Neural cell (in vitro differentiated cells): ENCODE results near the gene BIVM.

Experiments
- CTCF ChIP-seq: fragments of 450-650 bp; IDR thresholded peaks from 2 replicates; pipeline ENCODE4 v1.5.1; 2014; ENCODE audit warnings: antibody characterized with exemption, mild to moderate bottlenecking, moderate library complexity; ENCODE audit not compliant: poor library complexity, severe bottlenecking
- EP300 ChIP-seq: fragments of 450-650 bp; conservative IDR thresholded peaks from 2 replicates; pipeline ENCODE4 v1.6.1; 2014; ENCODE audit warnings: antibody characterized with exemption, mild to moderate bottlenecking, moderate library complexity; ENCODE audit not compliant: poor library complexity, severe bottlenecking
- EZH2 ChIP-seq: fragments of 200-600, 300-800 bp; shearing (Covaris generic), sonication (generic); IDR thresholded peaks from 2 replicates; pipeline ENCODE4 v1.6.1; 2014; ENCODE audit warnings: antibody characterized with exemption, low read length, borderline replicate concordance, mild to moderate bottlenecking; ENCODE audit not compliant: insufficient read depth, poor library complexity, severe bottlenecking
- MXI1 ChIP-seq: fragments of 450-650 bp; conservative IDR thresholded peaks from 2 replicates; pipeline ENCODE4 v1.6.1; 2014; ENCODE audit warnings: antibody characterized with exemption, mild to moderate bottlenecking; ENCODE audit not compliant: poor library complexity, severe bottlenecking
- POLR2AphosphoS5 ChIP-seq: IDR thresholded peaks from 2 replicates; pipeline ENCODE4 v1.6.1; 2012
- RAD21 ChIP-seq: fragments of 450-650 bp; conservative IDR thresholded peaks from 2 replicates; pipeline ENCODE4 v1.6.1; 2014; ENCODE audit warnings: antibody characterized with exemption, mild to moderate bottlenecking, moderate library complexity
- REST ChIP-seq: IDR thresholded peaks from 2 replicates; pipeline ENCODE4 v1.6.1; 2012; ENCODE audit warnings: borderline replicate concordance
- SMC3 ChIP-seq: fragments of 450-650 bp; conservative IDR thresholded peaks from 2 replicates; pipeline ENCODE4 v1.6.1; 2014; ENCODE audit warnings: antibody characterized with exemption, mild to moderate bottlenecking, moderate library complexity; ENCODE audit not compliant: poor library complexity
- TAF1 ChIP-seq: IDR thresholded peaks from 2 replicates; pipeline ENCODE4 v1.6.1; 2012; ENCODE audit warnings: low read depth

GRCh38 chr13:102839462-102839861 lies 40.5 kb downstream of the BIVM start:
- TF ChIP-seq SMC3 (no peak), EZH2 (no peak), CTCF (no peak), POLR2AphosphoS5 (no peak), TAF1 (no peak), RAD21 (no peak), EP300 (no peak), REST (no peak), MXI1 (no peak)
